HG03175 (cell line): ENCODE measurements around the gene RAB3A.
A peak's percentile ranks its signal among the peaks of the same experiment; 100 is the strongest.
"Not testable (repeated sequence)": the region's sequence is repeated elsewhere in the genome, so short reads cannot be mapped to it uniquely, and the experiment has no call there.

ENCODE experiments used
- ATAC-seq: cut with Tn5 transposase; IDR thresholded peaks from one replicate; pipeline ENCODE4 v1.9.1; 2021; ENCODE audit warnings: mild to moderate bottlenecking, moderate library complexity; ENCODE audit not compliant: unreplicated experiment

The RAB3A gene

GRCh38 chr19:18171605-18172327 is 32.1 kb downstream of the RAB3A start:
- ATAC-seq: no peak

GRCh38 chr19:18170714-18171255 is 33.1 kb downstream of the RAB3A start:
- no peak for ATAC-seq

GRCh38 chr19:18168673-18169381 is 35.0 kb downstream of the RAB3A start:
- no peak for ATAC-seq

- ATAC-seq: no peak
These were observed 35.7 kb downstream of the RAB3A start for GRCh38 chr19:18167975-18168645.

- ATAC-seq: no peak
These were observed 36.8 kb downstream of the RAB3A start for GRCh38 chr19:18167011-18167410.

- no peak for ATAC-seq
These were observed 37.9 kb downstream of the RAB3A start for GRCh38 chr19:18165794-18166544.

- ATAC-seq: no peak
These were observed 39.8 kb downstream of the RAB3A start for GRCh38 chr19:18164072-18164471.

GRCh38 chr19:18161636-18162002 is 42.2 kb downstream of the RAB3A start:
- no peak for ATAC-seq

GRCh38 chr19:18160971-18161635 is 42.7 kb downstream of the RAB3A start:
- ATAC-seq: peak; percentile 64

GRCh38 chr19:18160493-18160970 is 43.3 kb downstream of the RAB3A start:
- no peak for ATAC-seq

GRCh38 chr19:18159810-18160209 is 44.0 kb downstream of the RAB3A start:
- ATAC-seq: no peak

GRCh38 chr19:18159059-18159616 is 44.7 kb downstream of the RAB3A start:
- ATAC-seq: not testable (repeated sequence)

- no peak for ATAC-seq
These were observed 45.4 kb downstream of the RAB3A start for GRCh38 chr19:18158467-18158866.

GRCh38 chr19:18157465-18158063 is 46.3 kb downstream of the RAB3A start:
- no peak for ATAC-seq

GRCh38 chr19:18156841-18157464 is 46.9 kb downstream of the RAB3A start:
- no peak for ATAC-seq

- no peak for ATAC-seq
These were observed 47.6 kb downstream of the RAB3A start for GRCh38 chr19:18156268-18156667.

- no peak for ATAC-seq
These were observed 48.5 kb downstream of the RAB3A start for GRCh38 chr19:18155095-18156087.
